GM23338 (cell line): ENCODE data around the gene IGSF11. TPM values are rescaled to one million over a fixed set of nuclear protein-coding genes. Genes with fewer than 3 reads are reported as not detected.

Experiments used
- ATAC-seq: fragments of 200-7000 bp; cut with Tn5 transposase; 3 replicates; pipeline ENCODE4 v1.9.1; 2020
- DNase-seq: peaks from one replicate; pipeline ENCODE4 v3.0.0-alpha.2; 2015; ENCODE audit warnings: low spot score
- H2AFZ ChIP-seq: fragments of 200-600 bp; sonication (generic); 2 replicates; pipeline ENCODE4 v1.8.0; 2016; ENCODE audit warnings: antibody characterized with exemption, mild to moderate bottlenecking, moderate library complexity
- H3F3A ChIP-seq: fragments of 200-600 bp; sonication (generic); replicated peaks from 2 replicates; pipeline ENCODE4 v1.8.0; 2017; ENCODE audit warnings: antibody characterized with exemption, mixed run types, low read depth
- H3K27ac ChIP-seq: fragments of 200-600 bp; sonication (generic); 2 replicates; pipeline ENCODE4 v1.6.1; 2016; ENCODE audit warnings: low read depth
- H3K27me3 ChIP-seq: fragments of 200-600 bp; sonication (generic); 2 replicates; pipeline ENCODE4 v1.8.0; 2016; ENCODE audit warnings: mild to moderate bottlenecking, mixed run types, moderate library complexity; ENCODE audit not compliant: insufficient read depth
- H3K36me3 ChIP-seq: fragments of 200-600 bp; sonication (generic); 2 replicates; pipeline ENCODE4 v1.8.0; 2016; ENCODE audit warnings: mild to moderate bottlenecking; ENCODE audit not compliant: insufficient read depth
- H3K4me1 ChIP-seq: fragments of 200-600 bp; sonication (generic); 2 replicates; pipeline ENCODE4 v1.8.0; 2016; ENCODE audit warnings: mild to moderate bottlenecking, moderate library complexity; ENCODE audit not compliant: insufficient read depth
- H3K4me2 ChIP-seq: fragments of 200-600 bp; sonication (generic); 2 replicates; pipeline ENCODE4 v1.7.1; 2017; ENCODE audit warnings: mixed run types
- H3K4me3 ChIP-seq: fragments of 200-600 bp; sonication (generic); 2 replicates; pipeline ENCODE4 v1.6.1; 2016; ENCODE audit warnings: mixed run types
- H3K79me2 ChIP-seq: fragments of 200-600 bp; sonication (generic); replicated peaks from 2 replicates; pipeline ENCODE4 v1.8.0; 2017; ENCODE audit warnings: mild to moderate bottlenecking; ENCODE audit not compliant: insufficient read depth
- H3K9me2 ChIP-seq: fragments of 200-600 bp; sonication (generic); 2 replicates; pipeline ENCODE4 v1.8.0; 2017; ENCODE audit not compliant: insufficient read depth
- H4K20me1 ChIP-seq: fragments of 200-600 bp; sonication (generic); replicated peaks from 2 replicates; pipeline ENCODE4 v1.8.0; 2017; ENCODE audit warnings: mild to moderate bottlenecking; ENCODE audit not compliant: insufficient read depth
- H3K27ac Mint-ChIP-seq: 2 replicates; pipeline ENCODE4 v1.8.0; 2020; ENCODE audit warnings: inconsistent platforms, mild to moderate bottlenecking, moderate library complexity, mixed read lengths
- H3K27me3 Mint-ChIP-seq: 3 replicates; pipeline ENCODE4 v1.8.0; 2022; ENCODE audit warnings: low read depth, mild to moderate bottlenecking, moderate library complexity, mixed read lengths, inconsistent platforms; ENCODE audit not compliant: insufficient read depth, poor library complexity
- H3K36me3 Mint-ChIP-seq: 3 replicates; pipeline ENCODE4 v1.8.0; 2021; ENCODE audit warnings: low read depth, mild to moderate bottlenecking, inconsistent platforms, moderate library complexity, mixed read lengths
- H3K4me1 Mint-ChIP-seq: 3 replicates; pipeline ENCODE4 v1.8.0; 2020; ENCODE audit warnings: mild to moderate bottlenecking, inconsistent platforms, mixed read lengths
- H3K4me3 Mint-ChIP-seq: 3 replicates; pipeline ENCODE4 v1.8.0; 2021; ENCODE audit warnings: moderate library complexity, mild to moderate bottlenecking, inconsistent platforms, mixed read lengths
- H3K9me3 Mint-ChIP-seq: 3 replicates; pipeline ENCODE4 v1.8.0; 2020; ENCODE audit warnings: moderate library complexity, mild to moderate bottlenecking, inconsistent platforms, mixed read lengths
- CTCF ChIP-seq, 2 experiments: fragments of 200-600 bp in 1 of 2; sonication (generic) in 1 of 2; conservative IDR thresholded peaks; 2 replicates each; pipeline versions ENCODE4 v1.5.1 to v1.6.1; 2016 to 2017; ENCODE audit warnings: antibody characterized with exemption in 2 of 2, low read depth in 2 of 2, mild to moderate bottlenecking in 2 of 2, moderate library complexity in 1 of 2
- ETS1 ChIP-seq: IDR thresholded peaks from 2 replicates; pipeline ENCODE4 v1.6.1; 2016; ENCODE audit warnings: antibody characterized with exemption
- EZH2 ChIP-seq: fragments of 200-600 bp; sonication (generic); IDR thresholded peaks from one replicate; pipeline ENCODE4 v1.8.0; 2017; ENCODE audit warnings: antibody characterized with exemption, mild to moderate bottlenecking, low read depth; ENCODE audit not compliant: unreplicated experiment
- JUNB ChIP-seq: IDR thresholded peaks from one replicate; pipeline ENCODE4 v1.6.1; 2016; ENCODE audit warnings: antibody characterized with exemption; ENCODE audit not compliant: unreplicated experiment
- REST ChIP-seq: IDR thresholded peaks from one replicate; pipeline ENCODE4 v1.6.1; 2018; ENCODE audit warnings: antibody characterized with exemption; ENCODE audit not compliant: unreplicated experiment
- STAT1 ChIP-seq: IDR thresholded peaks from one replicate; pipeline ENCODE4 v1.6.1; 2016; ENCODE audit warnings: antibody characterized with exemption; ENCODE audit not compliant: unreplicated experiment
- ZNF114 ChIP-seq: fragments of 250-450 bp; sonication (Bioruptor Pico); IDR thresholded peaks from 2 replicates; pipeline ENCODE4 v1.5.0; 2020; ENCODE audit warnings: mild to moderate bottlenecking, moderate library complexity
- polyA plus RNA-seq: library from polyadenylated mRNA; unstranded; fragments of >200 nt; fragmentation: Nextera tagmentation; extraction: Ambion mirVana; gene quantifications from 2 replicates; pipeline ENCODE4 v1.2.1, GENCODE V29; 2016
- total RNA-seq: library from RNA; depleted of rRNA; stranded (reverse); fragments of >200 nt; shearing (Covaris generic); gene quantifications from 2 replicates; pipeline ENCODE4 v1.2.3, GENCODE V29; 2014

The IGSF11 gene
- total and polyA plus RNA-seq, 2 experiments from 2014 or later = 0.68 to 1.8 TPM

DNA sequence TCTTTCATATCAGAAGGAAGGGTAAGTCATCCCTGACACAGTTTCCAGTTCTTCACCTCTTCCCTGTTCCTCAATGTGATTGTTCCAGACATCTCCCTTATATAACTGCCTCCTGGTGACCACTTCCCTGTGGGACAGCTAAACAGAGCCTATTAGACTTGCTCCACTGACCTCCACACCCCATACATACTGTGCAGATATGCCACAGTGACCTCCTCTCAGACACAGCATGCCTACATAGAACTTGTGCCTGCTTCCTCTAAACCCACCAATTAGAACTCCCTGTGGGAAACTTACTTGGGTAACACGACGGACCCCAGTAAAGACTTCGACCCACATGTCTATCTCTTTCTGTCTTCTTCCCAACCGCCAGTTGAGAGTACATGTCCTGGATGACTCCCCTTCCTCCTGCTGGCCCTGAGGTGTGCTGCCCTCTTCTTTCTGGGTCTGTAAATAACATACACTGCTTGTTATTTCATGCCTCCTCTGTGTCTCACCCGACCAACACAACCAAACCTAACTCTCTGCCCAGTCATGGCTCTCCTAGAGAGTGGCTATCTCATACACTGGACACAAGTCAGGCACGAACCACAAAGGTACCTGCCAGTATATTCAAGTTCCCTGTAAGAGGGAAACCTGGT lies 53.0 kb downstream of the IGSF11 start:
- H3K4me3 Mint-ChIP-seq = no peak overlapping the region

DNA sequence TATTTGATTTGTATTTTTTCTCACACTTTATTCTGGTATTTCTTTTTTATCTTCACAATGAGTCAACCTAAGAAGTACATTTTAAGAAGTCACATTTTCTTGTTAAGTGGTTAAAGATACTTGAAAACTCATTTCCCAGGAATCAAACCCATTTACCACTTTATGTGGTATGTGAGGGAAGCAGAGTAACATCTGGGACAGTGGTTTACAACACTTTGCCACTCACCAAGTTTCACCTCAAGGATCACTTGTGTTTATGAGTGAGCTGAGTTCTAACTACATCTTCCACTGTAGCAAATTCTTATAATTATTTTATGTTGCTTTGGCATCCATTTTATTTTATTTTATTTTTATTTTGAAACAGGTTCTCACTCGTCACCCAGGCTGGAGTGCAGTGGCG lies 53.8 kb downstream of the IGSF11 start:
- Histone ChIP-seq H3K9me2 (peaks cover 9% of the 10 kb centered on the region; the same call in 1 of the 2 replicates), H3K27ac (no peak overlapping the region), H3K4me3 (no peak overlapping the region), H4K20me1 (no peaks in the 10 kb centered on the region), H3F3A (no peaks in the 10 kb centered on the region), H2AFZ (no peak overlapping the region), H3K79me2 (no peaks in the 10 kb centered on the region), H3K27me3 (no peaks in the 10 kb centered on the region), H3K36me3 (no peaks in the 10 kb centered on the region), H3K4me1 (peaks cover 5% of the 10 kb centered on the region), H3K4me2 (no peak overlapping the region)
- ATAC-seq (no peak), DNase-seq (no peak)
- Mint-ChIP-seq H3K4me3 (no peak overlapping the region), H3K27ac (no peak overlapping the region), H3K9me3 (no peaks in the 10 kb centered on the region), H3K36me3 (no peaks in the 10 kb centered on the region), H3K4me1 (peaks cover 9% of the 10 kb centered on the region), H3K27me3 (no peaks in the 10 kb centered on the region)
- TF ChIP-seq JUNB (no peak), EZH2 (no peak), REST (no peak), ETS1 (no peak), ZNF114 (CRISPR knock-in tag) (no peak), STAT1 (no peak)

More for the DNA sequence above, 53.0 kb downstream of the IGSF11 start:
- ATAC-seq = no peak
- no peaks in the 10 kb centered on the region for H3K79me2 ChIP-seq
- no peaks in the 10 kb centered on the region for H3K27me3 ChIP-seq
- no peaks in the 10 kb centered on the region for H3K27me3 Mint-ChIP-seq
- peak in 1 of 2 experiments; percentile 20; a peak in 2 of 4 replicates for TF ChIP-seq CTCF (conservative IDR thresholded peaks at IDR 0.05; ENCODE audit: low read depth in 2 of 2)
- TF ChIP-seq ETS1 = no peak
- H3K4me1 ChIP-seq = peaks cover 12% of the 10 kb centered on the region
- H3K4me2 ChIP-seq = no peak overlapping the region
- H3K4me1 Mint-ChIP-seq = peaks cover 15% of the 10 kb centered on the region
- no peaks in the 10 kb centered on the region for H3K9me3 Mint-ChIP-seq
- no peak overlapping the region for H3K27ac ChIP-seq
- no peak overlapping the region; the same call in 1 of the 2 replicates for H2AFZ ChIP-seq
- no peak for DNase-seq
- H3F3A ChIP-seq = no peaks in the 10 kb centered on the region
- H3K36me3 ChIP-seq = no peaks in the 10 kb centered on the region
- no peaks in the 10 kb centered on the region for H3K36me3 Mint-ChIP-seq
- H3K9me2 ChIP-seq = 0 out of 2 replicates have a peak, but pooled peaks cover 5% of the 10 kb centered on the region
- no peaks in the 10 kb centered on the region for H4K20me1 ChIP-seq
- no peak overlapping the region for H3K27ac Mint-ChIP-seq
- no peak overlapping the region for H3K4me3 ChIP-seq
